Erythroblast (primary cell): Measurements from ENCODE around the gene MINAR1.

Experiments
- GATA1 ChIP-seq: IDR thresholded peaks from 2 replicates; pipeline ENCODE4 v1.6.1; 2011; ENCODE audit warnings: low read depth, mild to moderate bottlenecking, control low read depth, low read length, moderate library complexity
- POLR2A ChIP-seq: IDR thresholded peaks from 2 replicates; pipeline ENCODE4 v1.6.1; 2011; ENCODE audit warnings: mild to moderate bottlenecking, low read length

DNA sequence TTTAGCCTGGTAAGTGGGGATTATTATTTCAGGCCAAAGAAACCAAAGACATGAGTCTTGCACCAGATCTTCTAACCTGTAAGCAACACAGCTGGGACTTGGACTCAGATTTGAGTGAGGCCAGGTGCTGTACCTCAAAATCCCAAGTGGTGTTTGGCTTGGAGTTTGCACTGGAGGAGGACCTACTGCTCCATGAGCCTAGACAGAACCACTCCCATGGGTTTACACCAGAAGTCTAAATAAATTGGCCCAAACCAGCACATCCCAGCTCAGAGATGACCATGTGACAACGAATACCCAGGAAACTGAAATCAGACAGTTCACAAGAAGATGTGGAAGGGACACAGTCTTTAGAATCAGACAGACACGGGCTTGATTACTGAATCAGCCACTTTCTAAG is 47.5 kb downstream of the MINAR1 start:
- TF ChIP-seq POLR2A (no peak), GATA1 (no peak)
